CD4-positive, CD25-positive, alpha-beta regulatory T cell (primary cell): ENCODE results near the gene ALKBH3. TPM values are rescaled to one million over a fixed set of nuclear protein-coding genes. Genes with fewer than 3 reads are reported as not detected.

Experiments used
- ATAC-seq, 2 donors: fragments of 150-1000 bp; cut with Tn5 transposase; one replicate each; pipeline ENCODE4 v1.10.0; 2021; ENCODE audit warnings: low read depth in 2 of 2, moderate number of reproducible peaks in 2 of 2, moderate library complexity in 1 of 2
- DNase-seq, 3 donors: peaks; one replicate each; pipeline versions ENCODE4 v3.0.0 to v3.0.0-alpha.2; 2012 to 2022; ENCODE audit warnings: mixed read lengths in 1 of 3
- H3K27ac ChIP-seq: one replicate; pipeline ENCODE4 v1.7.0; 2013; ENCODE audit warnings: mild to moderate bottlenecking, low read length; ENCODE audit not compliant: insufficient read depth, poor library complexity, severe bottlenecking
- H3K27me3 ChIP-seq: one replicate; pipeline ENCODE4 v1.7.0; 2013; ENCODE audit warnings: low read length; ENCODE audit not compliant: control insufficient read depth, insufficient read depth
- H3K36me3 ChIP-seq: one replicate; pipeline ENCODE4 v1.7.0; 2013; ENCODE audit warnings: mild to moderate bottlenecking, low read length, moderate library complexity; ENCODE audit not compliant: control insufficient read depth, insufficient read depth
- H3K4me1 ChIP-seq: 2 replicates; pipeline ENCODE4 v1.7.0; 2013; ENCODE audit warnings: mild to moderate bottlenecking, low read length; ENCODE audit not compliant: insufficient read depth, control insufficient read depth, poor library complexity, severe bottlenecking
- H3K4me3 ChIP-seq: one replicate; pipeline ENCODE4 v1.7.0; 2013; ENCODE audit warnings: low read depth, mild to moderate bottlenecking, low read length, moderate library complexity
- H3K9me3 ChIP-seq, 2 experiments: 1 replicate in 1 of 2; 2 replicates in 1 of 2; pipeline ENCODE4 v1.7.0; 2013; ENCODE audit warnings: low read length in 2 of 2, mild to moderate bottlenecking in 1 of 2, moderate library complexity in 1 of 2; ENCODE audit not compliant: control insufficient read depth in 2 of 2
- H3K27ac Mint-ChIP-seq, 3 donors: one replicate each; pipeline ENCODE4 v1.8.0; 2020 to 2022; ENCODE audit warnings: mild to moderate bottlenecking in 3 of 3, mixed read lengths in 3 of 3, moderate library complexity in 2 of 3
- H3K27me3 Mint-ChIP-seq: one replicate; pipeline ENCODE4 v1.8.0; 2022; ENCODE audit warnings: mild to moderate bottlenecking, mixed read lengths
- H3K36me3 Mint-ChIP-seq: one replicate; pipeline ENCODE4 v1.8.0; 2020; ENCODE audit warnings: mixed read lengths
- H3K4me1 Mint-ChIP-seq, 4 donors: one replicate each; pipeline ENCODE4 v1.8.0; 2020 to 2022; ENCODE audit warnings: mixed read lengths in 4 of 4, mild to moderate bottlenecking in 1 of 4
- H3K4me3 Mint-ChIP-seq, 4 donors: one replicate each; pipeline ENCODE4 v1.8.0; 2020 to 2022; ENCODE audit warnings: mild to moderate bottlenecking in 4 of 4, mixed read lengths in 4 of 4, moderate library complexity in 3 of 4
- H3K9me3 Mint-ChIP-seq, 7 donors: one replicate each; pipeline ENCODE4 v1.8.0; 2020 to 2022; ENCODE audit warnings: mixed read lengths in 7 of 7, mild to moderate bottlenecking in 3 of 7, moderate library complexity in 2 of 7
- polyA plus RNA-seq, 4 donors: library from polyadenylated mRNA; unstranded; fragments of 300-500 nt; fragmentation: Illumina TruSeq; gene quantifications; one replicate each; pipeline ENCODE4 v1.2.3, GENCODE V29; 2021
- total RNA-seq: library from RNA; stranded (reverse); gene quantifications from one replicate; pipeline ENCODE4 v1.2.3, GENCODE V29; 2022

The ALKBH3 gene
- total and polyA plus RNA-seq, 5 donors from 2014 or later, result 17.4 to 49.7 (median 35.4) TPM

GRCh38 chr11:43868852-43869567, 11.6 kb upstream of the ALKBH3 start:
- peak in 2 of 3 donors; percentile 40 to 89 for DNase-seq
- peaks cover 13% of the 10 kb centered on the region for H3K27me3 ChIP-seq
- Mint-ChIP-seq H3K27me3 (peaks cover 56% of the 10 kb centered on the region), H3K4me3 (peak overlapping the region in 3 of 4 donors; percentile 15 to 62 (median 41)), H3K4me1 (peaks cover 8 to 11% (median 10%) of the 10 kb centered on the region in 4 donors), H3K36me3 (no peaks in the 10 kb centered on the region), H3K9me3 (peaks cover 0 to 5% (median 2%) of the 10 kb centered on the region in 7 donors), H3K27ac (peak overlapping the region; percentile 58 to 60 (median 59))
- peak overlapping the region; percentile 60 for H3K4me3 ChIP-seq
- peak; percentile 96 to 99 for ATAC-seq
- no peak overlapping the region for H3K27ac ChIP-seq
- H3K9me3 ChIP-seq, result no peaks in the 10 kb centered on the region
- H3K4me1 ChIP-seq, result peaks cover 11% of the 10 kb centered on the region
- no peaks in the 10 kb centered on the region for H3K36me3 ChIP-seq

GRCh38 chr11:43871051-43871450, 9.6 kb upstream of the ALKBH3 start:
- peaks cover 20% of the 10 kb centered on the region for H3K27me3 ChIP-seq
- Mint-ChIP-seq H3K9me3 (peaks cover 0 to 5% (median 2%) of the 10 kb centered on the region in 7 donors), H3K36me3 (no peaks in the 10 kb centered on the region), H3K27ac (no peak overlapping the region), H3K27me3 (peaks cover 55% of the 10 kb centered on the region), H3K4me3 (no peak overlapping the region), H3K4me1 (peaks cover 8 to 11% (median 10%) of the 10 kb centered on the region in 4 donors)
- no peaks in the 10 kb centered on the region for H3K9me3 ChIP-seq
- ATAC-seq (no peak), DNase-seq (no peak)
- no peaks in the 10 kb centered on the region for H3K36me3 ChIP-seq
- peaks cover 11% of the 10 kb centered on the region for H3K4me1 ChIP-seq
- H3K27ac ChIP-seq, result no peak overlapping the region
- no peak overlapping the region for H3K4me3 ChIP-seq

- Histone ChIP-seq H3K27ac (no peak overlapping the region), H3K9me3 (no peaks in the 10 kb centered on the region), H3K27me3 (peaks cover 29% of the 10 kb centered on the region), H3K4me1 (peaks cover 11% of the 10 kb centered on the region), H3K4me3 (no peak overlapping the region), H3K36me3 (no peaks in the 10 kb centered on the region)
- H3K4me3 Mint-ChIP-seq, result no peak overlapping the region
- ATAC-seq (no peak), DNase-seq (no peak)
- peaks cover 60% of the 10 kb centered on the region for H3K27me3 Mint-ChIP-seq
- no peaks in the 10 kb centered on the region for H3K36me3 Mint-ChIP-seq
- peaks cover 8 to 11% (median 10%) of the 10 kb centered on the region in 4 donors for H3K4me1 Mint-ChIP-seq
- no peak overlapping the region for H3K27ac Mint-ChIP-seq
- H3K9me3 Mint-ChIP-seq, result peaks cover 0 to 5% (median 0%) of the 10 kb centered on the region in 7 donors
Measured at GRCh38 chr11:43872995-43873394, 7.6 kb upstream of the ALKBH3 start.

GRCh38 chr11:43874078-43874477, 6.6 kb upstream of the ALKBH3 start:
- H3K27ac Mint-ChIP-seq, result no peak overlapping the region

GRCh38 chr11:43874738-43875137, 5.9 kb upstream of the ALKBH3 start:
- no peak overlapping the region for H3K27ac ChIP-seq
- Mint-ChIP-seq H3K27ac (no peak overlapping the region), H3K4me3 (no peak overlapping the region), H3K9me3 (peaks cover 0 to 7% (median 3%) of the 10 kb centered on the region in 7 donors), H3K27me3 (peaks cover 71% of the 10 kb centered on the region), H3K36me3 (no peaks in the 10 kb centered on the region), H3K4me1 (peaks cover 0 to 5% (median 2%) of the 10 kb centered on the region in 4 donors)
- peaks cover 41% of the 10 kb centered on the region for H3K27me3 ChIP-seq
- no peak for ATAC-seq
- peaks cover 0 to 2% of the 10 kb centered on the region in 2 experiments for H3K9me3 ChIP-seq
- DNase-seq, result no peak
- no peak overlapping the region for H3K4me3 ChIP-seq
- no peaks in the 10 kb centered on the region for H3K4me1 ChIP-seq
- no peaks in the 10 kb centered on the region for H3K36me3 ChIP-seq

More at GRCh38 chr11:43874078-43874477, 6.6 kb upstream of the ALKBH3 start:
- Histone ChIP-seq H3K36me3 (no peaks in the 10 kb centered on the region), H3K4me3 (no peak overlapping the region), H3K27me3 (peaks cover 38% of the 10 kb centered on the region), H3K27ac (no peak overlapping the region), H3K9me3 (no peaks in the 10 kb centered on the region), H3K4me1 (peaks cover 4% of the 10 kb centered on the region)
- Mint-ChIP-seq H3K36me3 (no peaks in the 10 kb centered on the region), H3K27me3 (peaks cover 67% of the 10 kb centered on the region), H3K4me3 (no peak overlapping the region), H3K9me3 (peaks cover 0 to 7% (median 0%) of the 10 kb centered on the region in 7 donors), H3K4me1 (peaks cover 3 to 11% (median 4%) of the 10 kb centered on the region in 4 donors)
- no peak for DNase-seq
- ATAC-seq, result no peak

- Mint-ChIP-seq H3K4me1 (peaks cover 11 to 38% (median 29%) of the 10 kb centered on the region in 4 donors), H3K9me3 (peaks cover 1 to 7% (median 3%) of the 10 kb centered on the region in 7 donors), H3K27me3 (peaks cover 42% of the 10 kb centered on the region), H3K4me3 (peak overlapping the region; percentile 85 to 98 (median 95)), H3K27ac (peak overlapping the region; percentile 90 to 96 (median 96)), H3K36me3 (peaks cover 18% of the 10 kb centered on the region)
- ATAC-seq, result no peak
- Histone ChIP-seq H3K27me3 (peaks cover 25% of the 10 kb centered on the region), H3K27ac (no peak overlapping the region), H3K4me3 (peak overlapping the region; percentile 96), H3K36me3 (peaks cover 17% of the 10 kb centered on the region), H3K9me3 (peaks cover 0 to 3% of the 10 kb centered on the region in 2 experiments), H3K4me1 (peaks cover 26% of the 10 kb centered on the region)
- no peak for DNase-seq
Measured at GRCh38 chr11:43879789-43880639, 617 bp upstream of the ALKBH3 start.

GRCh38 chr11:43892851-43893250, 12.2 kb downstream of the ALKBH3 start:
- H3K4me3 ChIP-seq, result no peak overlapping the region
- H3K36me3 Mint-ChIP-seq, result peaks cover 48% of the 10 kb centered on the region
- no peaks in the 10 kb centered on the region for H3K4me1 ChIP-seq
- no peaks in the 10 kb centered on the region for H3K27me3 ChIP-seq
- no peak overlapping the region for H3K4me3 Mint-ChIP-seq
- no peaks in the 10 kb centered on the region for H3K27me3 Mint-ChIP-seq
- no peak for ATAC-seq
- DNase-seq, result no peak
- peaks cover 87% of the 10 kb centered on the region for H3K36me3 ChIP-seq
- H3K27ac ChIP-seq, result no peak overlapping the region
- H3K9me3 Mint-ChIP-seq, result no peaks in the 10 kb centered on the region
- peak overlapping the region in 1 of 3 donors; percentile 68 for H3K27ac Mint-ChIP-seq
- no peaks in the 10 kb centered on the region for H3K9me3 ChIP-seq
- peaks cover 5 to 16% (median 5%) of the 10 kb centered on the region in 4 donors for H3K4me1 Mint-ChIP-seq
